ENCODE results near the gene ZNF580. TPM values are rescaled to one million over a fixed set of nuclear protein-coding genes. Genes with fewer than 3 reads are reported as not detected.
A peak's percentile ranks its signal among the peaks of the same experiment; 100 is the strongest.

ZNF580 gene
- total RNA-seq, 1 experiment from 2014 or later: 15.2 TPM

- ChIA-PET CTCF (no interaction called here), POLR2A (ENCODE audit: unreplicated experiment) (interaction anchor here (0.5 kb wide), 1 partner anchor 8 kb away, joined by 24 read pairs; no protein-coding TSS in a partner anchor)
- Histone ChIP-seq H3K27me3 (ENCODE audit: low read length) (no peaks in the 10 kb centered on the region), H3K4me1 (ENCODE audit: insufficient read depth, low read length) (peaks cover 10% of the 10 kb centered on the region), H4K20me1 (ENCODE audit: low read length) (peaks cover 4% of the 10 kb centered on the region; the same call in 1 of the 2 replicates), H2AFZ (ENCODE audit: low read length) (no peak overlapping the region), H3K36me3 (ENCODE audit: low read depth, low read length) (no peaks in the 10 kb centered on the region), H3K9me3 (ENCODE audit: low read length) (no peaks in the 10 kb centered on the region), H3K9ac (ENCODE audit: low read length) (no peak overlapping the region), H3K79me2 (ENCODE audit: low read length) (peaks cover 8% of the 10 kb centered on the region), H3K9me2 (replicated peaks; ENCODE audit: low read length) (no peaks in the 10 kb centered on the region), H3F3A (ENCODE audit: low read length, unreplicated experiment) (no peaks in the 10 kb centered on the region), H3K4me2 (ENCODE audit: low read length) (no peak overlapping the region), H3K27ac (ENCODE audit: low read length) (no peak overlapping the region), H3K4me3 (ENCODE audit: low read length) (no peak overlapping the region)
- TF ChIP-seq EZH2phosphoT487 (IDR thresholded peaks at IDR 0.05; ENCODE audit: borderline replicate concordance, low read length): no peak
- no peak for TF ChIP-seq EZH2 (IDR thresholded peaks at IDR 0.05; ENCODE audit: low read length, unreplicated experiment)
- TF ChIP-seq, protein P1, sequence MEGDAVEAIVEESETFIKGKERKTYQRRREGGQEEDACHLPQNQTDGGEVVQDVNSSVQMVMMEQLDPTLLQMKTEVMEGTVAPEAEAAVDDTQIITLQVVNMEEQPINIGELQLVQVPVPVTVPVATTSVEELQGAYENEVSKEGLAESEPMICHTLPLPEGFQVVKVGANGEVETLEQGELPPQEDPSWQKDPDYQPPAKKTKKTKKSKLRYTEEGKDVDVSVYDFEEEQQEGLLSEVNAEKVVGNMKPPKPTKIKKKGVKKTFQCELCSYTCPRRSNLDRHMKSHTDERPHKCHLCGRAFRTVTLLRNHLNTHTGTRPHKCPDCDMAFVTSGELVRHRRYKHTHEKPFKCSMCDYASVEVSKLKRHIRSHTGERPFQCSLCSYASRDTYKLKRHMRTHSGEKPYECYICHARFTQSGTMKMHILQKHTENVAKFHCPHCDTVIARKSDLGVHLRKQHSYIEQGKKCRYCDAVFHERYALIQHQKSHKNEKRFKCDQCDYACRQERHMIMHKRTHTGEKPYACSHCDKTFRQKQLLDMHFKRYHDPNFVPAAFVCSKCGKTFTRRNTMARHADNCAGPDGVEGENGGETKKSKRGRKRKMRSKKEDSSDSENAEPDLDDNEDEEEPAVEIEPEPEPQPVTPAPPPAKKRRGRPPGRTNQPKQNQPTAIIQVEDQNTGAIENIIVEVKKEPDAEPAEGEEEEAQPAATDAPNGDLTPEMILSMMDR (conservative IDR thresholded peaks at IDR 0.05; ENCODE audit: low read depth, low read length): no peak
- DNase-seq: no peak
- intact Hi-C loops (cut with micrococcal nuclease): no loop called here
- no TSS peak for BruUV-seq (replicated peaks)
- no peak for ATAC-seq
Measured at GRCh38 chr19:55626350-55626749, 14.5 kb upstream of the ZNF580 start.

DNA sequence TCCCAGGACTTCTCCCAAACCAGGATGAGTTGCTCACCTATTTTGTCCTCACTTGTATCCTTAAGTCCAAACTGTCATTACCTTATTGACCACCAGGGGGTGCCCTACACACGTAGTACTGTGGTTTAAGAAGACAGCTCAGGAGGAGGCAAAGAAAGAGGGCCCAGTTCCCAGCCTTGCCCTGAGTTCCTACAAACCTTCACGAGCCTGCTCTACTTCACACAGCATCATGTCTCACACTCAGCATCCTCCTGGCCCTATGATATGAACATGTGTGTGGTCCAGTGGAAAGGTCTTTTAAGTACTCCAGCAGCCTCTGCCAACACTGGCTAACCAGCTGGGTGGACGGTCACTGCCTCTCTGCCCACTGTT lies 8.4 kb upstream of the ZNF580 start:
- DNase-seq (peak; percentile 99), ATAC-seq (peak; percentile 73)
- H3K79me2 ChIP-seq (ENCODE audit: low read length): peaks cover 27% of the 10 kb centered on the region
- H2AFZ ChIP-seq (ENCODE audit: low read length): peak overlapping the region; percentile 42
- no peak overlapping the region for H3K4me2 ChIP-seq (ENCODE audit: low read length)
- H3K9ac ChIP-seq (ENCODE audit: low read length): no peak overlapping the region
- H3K9me2 ChIP-seq (replicated peaks; ENCODE audit: low read length): no peaks in the 10 kb centered on the region
- no peaks in the 10 kb centered on the region for H3F3A ChIP-seq (ENCODE audit: low read length, unreplicated experiment)
- no peak for TF ChIP-seq EZH2phosphoT487 (IDR thresholded peaks at IDR 0.05; ENCODE audit: borderline replicate concordance, low read length)
- TF ChIP-seq, protein P1 (conservative IDR thresholded peaks at IDR 0.05; ENCODE audit: low read depth, low read length): peak; percentile 96
- TF ChIP-seq EZH2 (IDR thresholded peaks at IDR 0.05; ENCODE audit: low read length, unreplicated experiment): no peak
- H3K27ac ChIP-seq (ENCODE audit: low read length): no peak overlapping the region
- POLR2A ChIA-PET (ENCODE audit: unreplicated experiment): interaction anchor here (0.5 to 0.6 kb wide), 3 partner anchors 8 to 451 kb away, joined by 3 to 7 read pairs (median 4); partner anchors contain the start of genes FIZ1 and ZNF784
- no peaks in the 10 kb centered on the region for H4K20me1 ChIP-seq (ENCODE audit: low read length)
- no peaks in the 10 kb centered on the region for H3K36me3 ChIP-seq (ENCODE audit: low read depth, low read length)
- CTCF ChIA-PET: interaction anchor here (0.5 to 1.6 kb wide), 9 partner anchors 11 to 210 kb away, joined by 3 to 12 read pairs (median 5); partner anchors contain the start of genes FIZ1 and ZNF524
- no peaks in the 10 kb centered on the region for H3K27me3 ChIP-seq (ENCODE audit: low read length)
- BruUV-seq (replicated peaks): no TSS peak
- no peaks in the 10 kb centered on the region for H3K9me3 ChIP-seq (ENCODE audit: low read length)
- H3K4me1 ChIP-seq (ENCODE audit: insufficient read depth, low read length): peaks cover 13% of the 10 kb centered on the region
- no peak overlapping the region for H3K4me3 ChIP-seq (ENCODE audit: low read length)
- intact Hi-C loops (cut with micrococcal nuclease): loop anchor here (5.0 kb wide), 2 partner anchors 35 to 170 kb away; partner anchors contain the start of genes C19orf85, FIZ1 and ISOC2

DNA sequence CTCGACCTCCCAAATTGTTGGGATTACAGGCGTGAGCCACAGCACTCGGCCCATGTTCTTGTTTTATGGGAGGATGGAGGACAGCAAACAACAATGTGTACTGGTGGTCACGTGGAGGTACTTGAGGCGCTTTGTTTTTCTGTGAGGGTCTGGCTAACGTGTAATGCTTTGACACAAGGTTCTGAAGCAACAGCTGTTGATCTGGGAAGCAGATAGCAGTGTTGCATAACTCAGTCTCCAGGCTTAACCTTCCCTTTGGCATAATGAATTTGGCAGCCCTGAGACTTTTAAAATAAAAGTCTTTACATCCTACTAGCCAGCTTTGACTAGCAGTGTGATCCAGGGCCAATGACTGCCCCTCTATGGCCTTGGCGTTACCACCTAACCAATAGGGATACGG lies 6.9 kb upstream of the ZNF580 start:
- no TSS peak for BruUV-seq (replicated peaks)
- Histone ChIP-seq H3K9ac (ENCODE audit: low read length) (no peak overlapping the region), H3K4me2 (ENCODE audit: low read length) (peak overlapping the region; percentile 99; the same call in 1 of the 2 replicates), H2AFZ (ENCODE audit: low read length) (peak overlapping the region; percentile 81), H3K27ac (ENCODE audit: low read length) (no peak overlapping the region), H3K9me2 (replicated peaks; ENCODE audit: low read length) (no peaks in the 10 kb centered on the region), H3K9me3 (ENCODE audit: low read length) (no peaks in the 10 kb centered on the region), H3F3A (ENCODE audit: low read length, unreplicated experiment) (no peaks in the 10 kb centered on the region), H3K4me1 (ENCODE audit: insufficient read depth, low read length) (peaks cover 13% of the 10 kb centered on the region), H3K4me3 (ENCODE audit: low read length) (no peak overlapping the region), H3K36me3 (ENCODE audit: low read depth, low read length) (no peaks in the 10 kb centered on the region), H3K79me2 (ENCODE audit: low read length) (peaks cover 41% of the 10 kb centered on the region), H3K27me3 (ENCODE audit: low read length) (no peaks in the 10 kb centered on the region), H4K20me1 (ENCODE audit: low read length) (no peaks in the 10 kb centered on the region)
- POLR2A ChIA-PET (ENCODE audit: unreplicated experiment): no interaction called here
- CTCF ChIA-PET: interaction anchor here (1.0 to 1.6 kb wide), 3 partner anchors 20 to 478 kb away, joined by 3 to 12 read pairs (median 3); no protein-coding TSS in a partner anchor
- DNase-seq: no peak
- intact Hi-C loops (cut with micrococcal nuclease): loop anchor here (5.0 kb wide), 2 partner anchors 37 to 172 kb away; partner anchors contain the start of genes C19orf85, FIZ1 and ISOC2
- ATAC-seq: no peak
- TF ChIP-seq EZH2 (IDR thresholded peaks at IDR 0.05; ENCODE audit: low read length, unreplicated experiment) (no peak), EZH2phosphoT487 (IDR thresholded peaks at IDR 0.05; ENCODE audit: borderline replicate concordance, low read length) (no peak)
- TF ChIP-seq, protein P1 (conservative IDR thresholded peaks at IDR 0.05; ENCODE audit: low read depth, low read length): no peak
